Measurements from ENCODE around the gene LAMTOR4.

The LAMTOR4 gene

GRCh38 chr7:100160067-100160466, 11.3 kb downstream of the LAMTOR4 start:
- Histone ChIP-seq H3K9me3 (ENCODE audit: control insufficient read depth in 1 of 2, low read length in 2 of 2) (no peaks in the 10 kb centered on the region), H3K36me3 (ENCODE audit: control insufficient read depth in 1 of 2, insufficient read depth in 2 of 2, low read length in 2 of 2) (peaks cover under 1 to 17% of the 10 kb centered on the region in 2 donors), H3K4me3 (ENCODE audit: low read depth in 1 of 2, low read length in 2 of 2) (no peak overlapping the region), H3K27ac (ENCODE audit: low read depth, low read length) (no peak overlapping the region), H3K4me1 (ENCODE audit: control insufficient read depth in 1 of 2, insufficient read depth in 2 of 2, low read length in 2 of 2) (peaks cover 33 to 37% of the 10 kb centered on the region in 2 donors), H3K27me3 (ENCODE audit: control insufficient read depth in 1 of 2, insufficient read depth in 2 of 2, low read length in 2 of 2) (no peaks in the 10 kb centered on the region), H3K9ac (ENCODE audit: low read depth in 1 of 2, low read length in 2 of 2) (no peak overlapping the region)

- no peak overlapping the region for H3K4me3 ChIP-seq (ENCODE audit: low read depth in 1 of 2, low read length in 2 of 2)
- H3K9ac ChIP-seq (ENCODE audit: low read depth in 1 of 2, low read length in 2 of 2): no peak overlapping the region
- no peak overlapping the region for H3K27ac ChIP-seq (ENCODE audit: low read depth, low read length)
- no peaks in the 10 kb centered on the region for H3K27me3 ChIP-seq (ENCODE audit: control insufficient read depth in 1 of 2, insufficient read depth in 2 of 2, low read length in 2 of 2)
- H3K9me3 ChIP-seq (ENCODE audit: control insufficient read depth in 1 of 2, low read length in 2 of 2): no peaks in the 10 kb centered on the region
- H3K4me1 ChIP-seq (ENCODE audit: control insufficient read depth in 1 of 2, insufficient read depth in 2 of 2, low read length in 2 of 2): peaks cover 20 to 22% of the 10 kb centered on the region in 2 donors
- no peaks in the 10 kb centered on the region for H3K36me3 ChIP-seq (ENCODE audit: control insufficient read depth in 1 of 2, insufficient read depth in 2 of 2, low read length in 2 of 2)
Measured at GRCh38 chr7:100163006-100163531, 14.4 kb downstream of the LAMTOR4 start.

GRCh38 chr7:100163871-100164270, 15.2 kb downstream of the LAMTOR4 start:
- no peaks in the 10 kb centered on the region for H3K9me3 ChIP-seq (ENCODE audit: control insufficient read depth in 1 of 2, low read length in 2 of 2)
- H3K27me3 ChIP-seq (ENCODE audit: control insufficient read depth in 1 of 2, insufficient read depth in 2 of 2, low read length in 2 of 2): no peaks in the 10 kb centered on the region
- H3K36me3 ChIP-seq (ENCODE audit: control insufficient read depth in 1 of 2, insufficient read depth in 2 of 2, low read length in 2 of 2): no peaks in the 10 kb centered on the region
- H3K4me1 ChIP-seq (ENCODE audit: control insufficient read depth in 1 of 2, insufficient read depth in 2 of 2, low read length in 2 of 2): peaks cover 28% of the 10 kb centered on the region in 2 donors
- no peak overlapping the region for H3K4me3 ChIP-seq (ENCODE audit: low read depth in 1 of 2, low read length in 2 of 2)
- H3K27ac ChIP-seq (ENCODE audit: low read depth, low read length): no peak overlapping the region
- H3K9ac ChIP-seq (ENCODE audit: low read depth in 1 of 2, low read length in 2 of 2): no peak overlapping the region

- Histone ChIP-seq H3K4me1 (ENCODE audit: control insufficient read depth in 1 of 2, insufficient read depth in 2 of 2, low read length in 2 of 2) (peaks cover 24 to 36% of the 10 kb centered on the region in 2 donors), H3K27me3 (ENCODE audit: control insufficient read depth in 1 of 2, insufficient read depth in 2 of 2, low read length in 2 of 2) (peaks cover 3 to 13% of the 10 kb centered on the region in 2 donors), H3K9me3 (ENCODE audit: control insufficient read depth in 1 of 2, low read length in 2 of 2) (no peaks in the 10 kb centered on the region), H3K4me3 (ENCODE audit: low read depth in 1 of 2, low read length in 2 of 2) (no peak overlapping the region), H3K27ac (ENCODE audit: low read depth, low read length) (no peak overlapping the region), H3K36me3 (ENCODE audit: control insufficient read depth in 1 of 2, insufficient read depth in 2 of 2, low read length in 2 of 2) (no peaks in the 10 kb centered on the region), H3K9ac (ENCODE audit: low read depth in 1 of 2, low read length in 2 of 2) (no peak overlapping the region)
Measured at GRCh38 chr7:100166317-100166940, 17.7 kb downstream of the LAMTOR4 start.

- peaks cover 3 to 13% of the 10 kb centered on the region in 2 donors for H3K27me3 ChIP-seq (ENCODE audit: control insufficient read depth in 1 of 2, insufficient read depth in 2 of 2, low read length in 2 of 2)
- H3K27ac ChIP-seq (ENCODE audit: low read depth, low read length): no peak overlapping the region
- peak overlapping the region in 1 of 2 donors; percentile 64 for H3K9ac ChIP-seq (ENCODE audit: low read depth in 1 of 2, low read length in 2 of 2)
- no peaks in the 10 kb centered on the region for H3K9me3 ChIP-seq (ENCODE audit: control insufficient read depth in 1 of 2, low read length in 2 of 2)
- H3K4me3 ChIP-seq (ENCODE audit: low read depth in 1 of 2, low read length in 2 of 2): peak overlapping the region; percentile 77 to 80
- peaks cover 24 to 36% of the 10 kb centered on the region in 2 donors for H3K4me1 ChIP-seq (ENCODE audit: control insufficient read depth in 1 of 2, insufficient read depth in 2 of 2, low read length in 2 of 2)
- no peaks in the 10 kb centered on the region for H3K36me3 ChIP-seq (ENCODE audit: control insufficient read depth in 1 of 2, insufficient read depth in 2 of 2, low read length in 2 of 2)
Measured at GRCh38 chr7:100166970-100167911, 18.5 kb downstream of the LAMTOR4 start.

- Histone ChIP-seq H3K27ac (ENCODE audit: low read depth, low read length) (no peak overlapping the region), H3K36me3 (ENCODE audit: control insufficient read depth in 1 of 2, insufficient read depth in 2 of 2, low read length in 2 of 2) (no peaks in the 10 kb centered on the region), H3K9me3 (ENCODE audit: control insufficient read depth in 1 of 2, low read length in 2 of 2) (no peaks in the 10 kb centered on the region), H3K9ac (ENCODE audit: low read depth in 1 of 2, low read length in 2 of 2) (peak overlapping the region; percentile 64), H3K4me1 (ENCODE audit: control insufficient read depth in 1 of 2, insufficient read depth in 2 of 2, low read length in 2 of 2) (peaks cover 22 to 34% of the 10 kb centered on the region in 2 donors), H3K27me3 (ENCODE audit: control insufficient read depth in 1 of 2, insufficient read depth in 2 of 2, low read length in 2 of 2) (peaks cover 3 to 13% of the 10 kb centered on the region in 2 donors), H3K4me3 (ENCODE audit: low read depth in 1 of 2, low read length in 2 of 2) (peak overlapping the region; percentile 77 to 80)
Measured at GRCh38 chr7:100167912-100168323, 19.2 kb downstream of the LAMTOR4 start.

GRCh38 chr7:100169147-100169850, 20.6 kb downstream of the LAMTOR4 start:
- H3K9ac ChIP-seq (ENCODE audit: low read depth in 1 of 2, low read length in 2 of 2): no peak overlapping the region
- H3K4me1 ChIP-seq (ENCODE audit: control insufficient read depth in 1 of 2, insufficient read depth in 2 of 2, low read length in 2 of 2): peaks cover 19 to 28% of the 10 kb centered on the region in 2 donors
- H3K36me3 ChIP-seq (ENCODE audit: control insufficient read depth in 1 of 2, insufficient read depth in 2 of 2, low read length in 2 of 2): no peaks in the 10 kb centered on the region
- no peak overlapping the region for H3K27ac ChIP-seq (ENCODE audit: low read depth, low read length)
- no peak overlapping the region for H3K4me3 ChIP-seq (ENCODE audit: low read depth in 1 of 2, low read length in 2 of 2)
- H3K9me3 ChIP-seq (ENCODE audit: control insufficient read depth in 1 of 2, low read length in 2 of 2): no peaks in the 10 kb centered on the region
- H3K27me3 ChIP-seq (ENCODE audit: control insufficient read depth in 1 of 2, insufficient read depth in 2 of 2, low read length in 2 of 2): peaks cover 3 to 13% of the 10 kb centered on the region in 2 donors

GRCh38 chr7:100170101-100170897, 21.6 kb downstream of the LAMTOR4 start:
- Histone ChIP-seq H3K27me3 (ENCODE audit: control insufficient read depth in 1 of 2, insufficient read depth in 2 of 2, low read length in 2 of 2) (peaks cover 3 to 13% of the 10 kb centered on the region in 2 donors), H3K4me1 (ENCODE audit: control insufficient read depth in 1 of 2, insufficient read depth in 2 of 2, low read length in 2 of 2) (peaks cover 19 to 28% of the 10 kb centered on the region in 2 donors), H3K4me3 (ENCODE audit: low read depth in 1 of 2, low read length in 2 of 2) (no peak overlapping the region), H3K9me3 (ENCODE audit: control insufficient read depth in 1 of 2, low read length in 2 of 2) (no peaks in the 10 kb centered on the region), H3K9ac (ENCODE audit: low read depth in 1 of 2, low read length in 2 of 2) (no peak overlapping the region), H3K36me3 (ENCODE audit: control insufficient read depth in 1 of 2, insufficient read depth in 2 of 2, low read length in 2 of 2) (no peaks in the 10 kb centered on the region), H3K27ac (ENCODE audit: low read depth, low read length) (no peak overlapping the region)

GRCh38 chr7:100171087-100171681, 22.5 kb downstream of the LAMTOR4 start:
- Histone ChIP-seq H3K36me3 (ENCODE audit: control insufficient read depth in 1 of 2, insufficient read depth in 2 of 2, low read length in 2 of 2) (no peaks in the 10 kb centered on the region), H3K27ac (ENCODE audit: low read depth, low read length) (no peak overlapping the region), H3K9ac (ENCODE audit: low read depth in 1 of 2, low read length in 2 of 2) (no peak overlapping the region), H3K4me3 (ENCODE audit: low read depth in 1 of 2, low read length in 2 of 2) (peak overlapping the region in 1 of 2 donors; percentile 28), H3K27me3 (ENCODE audit: control insufficient read depth in 1 of 2, insufficient read depth in 2 of 2, low read length in 2 of 2) (peaks cover 3 to 13% of the 10 kb centered on the region in 2 donors), H3K9me3 (ENCODE audit: control insufficient read depth in 1 of 2, low read length in 2 of 2) (no peaks in the 10 kb centered on the region), H3K4me1 (ENCODE audit: control insufficient read depth in 1 of 2, insufficient read depth in 2 of 2, low read length in 2 of 2) (peaks cover 19 to 28% of the 10 kb centered on the region in 2 donors)
